Vagina (tissue), 2 donors: Measurements from ENCODE around the gene UTP11.

Source experiments
- POLR2A ChIP-seq, 2 donors: fragments of 450-650 bp; IDR thresholded peaks; one replicate each; pipeline ENCODE4 v1.6.1; 2017; ENCODE audit warnings: antibody characterized with exemption in 2 of 2, mild to moderate bottlenecking in 2 of 2, moderate library complexity in 2 of 2
- POLR2AphosphoS5 ChIP-seq, 2 donors: sonication (generic); formaldehyde crosslinking; IDR thresholded peaks; one replicate each; pipeline ENCODE4 v1.9.0; 2017; ENCODE audit warnings: antibody characterized with exemption in 2 of 2, mild to moderate bottlenecking in 2 of 2, low read depth in 1 of 2; ENCODE audit not compliant: insufficient read depth in 1 of 2

DNA sequence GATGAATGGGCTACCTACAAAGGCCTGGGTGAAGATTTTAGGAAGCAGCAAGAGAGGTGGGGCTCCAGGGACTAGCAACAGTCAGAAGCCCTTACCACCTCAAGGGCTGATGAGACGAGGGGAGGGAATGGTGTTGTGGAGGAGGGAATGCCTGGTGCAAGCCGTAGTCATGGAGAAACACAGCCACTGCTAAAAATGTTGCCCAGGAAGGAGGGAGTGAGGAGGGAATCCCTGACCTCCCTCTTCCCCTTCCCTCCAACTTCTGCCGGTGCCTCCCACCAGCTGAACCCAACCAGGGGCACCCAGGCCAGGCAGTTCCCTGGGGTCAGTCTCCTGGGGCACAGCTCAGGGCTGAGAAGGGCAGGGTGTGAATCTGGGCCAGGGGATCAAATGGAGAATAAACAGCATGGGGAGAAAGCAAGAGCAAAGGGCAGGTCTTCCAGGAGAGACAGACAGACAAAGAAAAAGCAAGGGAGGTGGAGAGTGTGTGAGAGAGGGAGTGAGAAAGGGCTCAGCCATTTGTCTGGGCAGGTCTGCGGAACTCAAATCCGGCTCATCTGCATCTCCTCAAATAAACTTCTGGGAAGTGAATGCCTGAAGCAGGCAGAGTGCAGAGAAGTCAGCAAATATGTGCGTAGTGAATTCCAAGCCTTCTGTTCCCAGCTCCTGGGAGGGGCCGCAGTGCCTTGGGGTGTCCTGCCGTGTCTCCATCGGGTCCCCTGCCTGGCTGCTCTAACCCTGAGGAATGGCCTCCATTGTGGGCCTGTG is 61.2 kb downstream of the UTP11 start:
- TF ChIP-seq POLR2AphosphoS5 (IDR thresholded peaks at IDR 0.05; ENCODE audit: insufficient read depth in 1 of 2, low read depth in 1 of 2) (no peak), POLR2A (IDR thresholded peaks at IDR 0.05) (no peak)
